Measurements from ENCODE around the gene HOXD11.

The HOXD11 gene

GRCh38 chr2:176156807-176157498, 49.9 kb downstream of the HOXD11 start, which contains the start of gene HOXD3:
TSS of gene HOXD3 (plus strand) at chr2:176157307. CDS start at chr2:176169115, 11,808 bp downstream.
- peaks cover 5% of the 10 kb centered on the region for H3K9me3 ChIP-seq (ENCODE audit: low read length)
- H2AFZ ChIP-seq (ENCODE audit: low read depth, low read length): peak within 1 kb of the TSS; percentile 80
- H3K27me3 ChIP-seq (ENCODE audit: insufficient read depth, low read length): peaks cover 94% of the 10 kb centered on the region
- H3K36me3 ChIP-seq (ENCODE audit: insufficient read depth, low read length): no peaks in the 10 kb centered on the region
- peak within 1 kb of the TSS; percentile 42 for H3K4me3 ChIP-seq (ENCODE audit: low read length)
- peaks cover 18% of the 10 kb centered on the region for H3K4me1 ChIP-seq (ENCODE audit: insufficient read depth, low read length)

DNA sequence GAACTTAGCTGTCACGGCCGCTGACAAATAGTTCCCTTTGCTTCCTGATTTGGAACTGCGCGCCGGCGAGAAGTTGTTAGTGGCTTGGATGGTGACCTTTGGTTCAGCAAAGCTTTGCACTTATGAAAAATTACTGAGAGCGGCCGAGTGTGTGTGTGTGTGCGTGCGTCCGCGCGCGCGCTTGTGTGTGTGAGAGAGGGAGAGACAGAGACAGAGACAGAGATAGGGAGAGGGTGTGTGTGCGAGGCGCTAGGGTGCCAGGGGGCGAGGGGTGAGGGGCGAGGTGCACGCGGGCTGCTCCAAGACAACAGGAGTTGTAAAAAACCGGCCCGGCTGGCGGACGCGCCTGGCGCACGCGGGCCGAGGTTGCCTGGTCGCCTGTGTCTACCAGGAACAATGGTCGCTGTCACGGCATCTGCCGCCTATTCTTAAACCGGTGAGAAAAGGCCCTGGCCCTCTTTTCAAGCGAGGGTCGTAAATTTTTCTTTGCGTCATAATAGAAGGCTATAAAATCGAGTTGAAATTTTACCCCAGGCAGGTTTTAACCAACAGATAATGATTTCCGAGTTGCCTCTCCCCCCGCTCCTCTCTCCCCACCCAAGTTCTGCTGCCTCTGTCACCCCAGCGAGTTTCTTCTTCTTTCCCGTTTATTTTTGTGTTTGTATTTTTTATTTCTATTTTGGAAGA, 50.6 kb downstream of the HOXD11 start:
- peak overlapping the region; percentile 80 for H2AFZ ChIP-seq (ENCODE audit: low read depth, low read length)
- peak overlapping the region; percentile 42 for H3K4me3 ChIP-seq (ENCODE audit: low read length)
- peaks cover 95% of the 10 kb centered on the region for H3K27me3 ChIP-seq (ENCODE audit: insufficient read depth, low read length)
- H3K4me1 ChIP-seq (ENCODE audit: insufficient read depth, low read length): peaks cover 18% of the 10 kb centered on the region
- H3K36me3 ChIP-seq (ENCODE audit: insufficient read depth, low read length): no peaks in the 10 kb centered on the region
- peaks cover 5% of the 10 kb centered on the region for H3K9me3 ChIP-seq (ENCODE audit: low read length)

DNA sequence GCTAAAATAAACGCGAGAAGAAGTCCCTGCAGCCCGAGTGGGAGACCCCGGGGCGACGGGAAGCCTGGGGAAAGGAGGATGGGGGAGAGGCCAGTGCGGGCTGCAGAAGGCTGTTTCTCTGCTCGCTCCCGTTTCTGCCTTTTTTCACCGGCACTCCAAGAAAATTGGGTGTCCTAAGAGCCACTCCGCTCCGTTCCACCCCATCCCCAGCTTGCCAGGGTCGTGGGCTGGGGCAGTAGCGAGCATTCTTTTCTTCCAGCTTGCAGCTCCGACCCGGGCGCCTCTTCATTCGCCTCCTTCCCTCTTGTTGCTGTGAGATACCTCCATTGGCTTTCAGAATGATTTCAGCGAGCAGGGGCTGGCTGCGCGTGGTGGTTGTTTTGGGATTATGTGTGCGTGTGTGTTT, 51.1 kb downstream of the HOXD11 start:
- Histone ChIP-seq H2AFZ (ENCODE audit: low read depth, low read length) (peak overlapping the region; percentile 80), H3K4me3 (ENCODE audit: low read length) (peak overlapping the region; percentile 42), H3K9me3 (ENCODE audit: low read length) (peaks cover 5% of the 10 kb centered on the region), H3K4me1 (ENCODE audit: insufficient read depth, low read length) (peaks cover 18% of the 10 kb centered on the region), H3K27me3 (ENCODE audit: insufficient read depth, low read length) (peaks cover 95% of the 10 kb centered on the region), H3K36me3 (ENCODE audit: insufficient read depth, low read length) (no peaks in the 10 kb centered on the region)

DNA sequence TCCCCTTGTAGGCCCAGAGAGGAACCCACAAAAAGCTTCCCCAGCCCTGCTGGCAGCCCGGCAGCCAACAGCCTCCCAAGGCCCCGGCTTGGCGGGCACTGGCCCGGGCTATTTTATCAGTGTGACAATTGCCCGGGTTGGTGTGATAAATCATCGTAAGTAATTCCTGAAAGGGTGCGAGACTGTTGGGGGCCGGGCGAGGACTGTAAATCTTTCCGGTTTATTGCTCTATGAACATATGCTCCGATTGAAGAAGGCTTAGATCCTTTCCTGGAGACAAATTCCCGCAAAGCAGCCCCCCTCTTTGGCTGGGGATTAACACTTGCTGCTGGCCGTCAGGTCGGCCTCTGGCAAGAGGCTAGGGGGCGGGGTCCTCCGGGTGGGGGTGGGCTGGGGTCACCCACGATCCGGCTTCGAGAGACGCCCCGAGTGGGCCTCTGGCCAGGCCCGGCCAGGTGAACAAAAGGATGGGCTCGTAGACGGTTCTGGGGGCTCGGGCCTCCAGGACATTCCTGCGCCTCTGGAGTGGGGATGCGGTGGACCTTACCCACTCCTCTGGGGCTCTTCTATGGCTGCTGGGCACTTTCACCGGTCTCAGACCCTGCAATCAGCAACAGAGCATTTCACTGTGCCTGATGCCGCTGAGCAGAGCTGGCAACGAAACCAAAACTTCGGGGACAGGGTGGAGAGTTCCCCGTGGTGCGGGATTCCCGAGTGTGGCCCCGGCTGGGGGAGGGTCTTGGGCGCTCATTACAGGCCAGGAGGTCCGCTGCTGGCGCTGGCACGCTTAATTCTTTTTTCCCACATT, 52.0 kb downstream of the HOXD11 start:
- Histone ChIP-seq H2AFZ (ENCODE audit: low read depth, low read length) (peak overlapping the region; percentile 33), H3K36me3 (ENCODE audit: insufficient read depth, low read length) (no peaks in the 10 kb centered on the region), H3K27me3 (ENCODE audit: insufficient read depth, low read length) (peaks cover 96% of the 10 kb centered on the region), H3K4me3 (ENCODE audit: low read length) (no peak overlapping the region), H3K9me3 (ENCODE audit: low read length) (peaks cover 8% of the 10 kb centered on the region), H3K4me1 (ENCODE audit: insufficient read depth, low read length) (peaks cover 18% of the 10 kb centered on the region)
